Measurements from ENCODE around the gene SHANK1.

DNA sequence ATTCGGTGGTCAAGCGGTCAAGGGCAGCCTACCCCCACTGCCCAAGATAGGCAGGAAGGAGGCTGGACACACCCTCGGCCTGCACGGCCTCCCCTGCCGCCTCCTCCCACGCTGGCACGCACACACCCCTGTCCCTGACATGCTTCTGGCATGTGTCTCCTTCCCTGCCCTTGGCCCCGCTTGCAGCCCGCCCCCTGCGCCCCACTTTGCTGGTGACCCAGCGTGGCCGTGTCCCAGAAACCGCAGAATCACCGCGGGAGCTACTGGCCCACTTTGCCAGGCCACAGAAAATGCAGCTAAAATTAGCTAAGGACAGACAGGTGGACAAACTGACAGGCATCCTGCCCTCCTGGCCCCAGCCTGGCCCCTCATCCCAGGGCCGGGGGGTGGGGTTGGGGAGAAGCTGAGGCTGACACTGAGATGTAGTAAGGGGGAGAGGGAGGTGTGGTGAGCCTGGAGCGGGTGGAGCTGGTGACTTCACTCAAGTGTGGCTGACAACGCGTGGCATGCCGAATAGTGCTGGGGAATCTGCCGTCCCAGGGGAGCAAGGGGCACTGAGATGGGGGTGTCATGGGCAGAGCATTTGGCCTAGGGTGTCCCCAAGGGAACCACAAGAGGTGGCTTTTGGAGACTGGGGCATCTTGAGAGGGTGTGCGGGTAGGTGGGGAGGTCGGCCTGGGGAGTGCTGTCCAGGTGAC lies 2.4 kb downstream of the SHANK1 start:
- TF ChIP-seq, protein P1, sequence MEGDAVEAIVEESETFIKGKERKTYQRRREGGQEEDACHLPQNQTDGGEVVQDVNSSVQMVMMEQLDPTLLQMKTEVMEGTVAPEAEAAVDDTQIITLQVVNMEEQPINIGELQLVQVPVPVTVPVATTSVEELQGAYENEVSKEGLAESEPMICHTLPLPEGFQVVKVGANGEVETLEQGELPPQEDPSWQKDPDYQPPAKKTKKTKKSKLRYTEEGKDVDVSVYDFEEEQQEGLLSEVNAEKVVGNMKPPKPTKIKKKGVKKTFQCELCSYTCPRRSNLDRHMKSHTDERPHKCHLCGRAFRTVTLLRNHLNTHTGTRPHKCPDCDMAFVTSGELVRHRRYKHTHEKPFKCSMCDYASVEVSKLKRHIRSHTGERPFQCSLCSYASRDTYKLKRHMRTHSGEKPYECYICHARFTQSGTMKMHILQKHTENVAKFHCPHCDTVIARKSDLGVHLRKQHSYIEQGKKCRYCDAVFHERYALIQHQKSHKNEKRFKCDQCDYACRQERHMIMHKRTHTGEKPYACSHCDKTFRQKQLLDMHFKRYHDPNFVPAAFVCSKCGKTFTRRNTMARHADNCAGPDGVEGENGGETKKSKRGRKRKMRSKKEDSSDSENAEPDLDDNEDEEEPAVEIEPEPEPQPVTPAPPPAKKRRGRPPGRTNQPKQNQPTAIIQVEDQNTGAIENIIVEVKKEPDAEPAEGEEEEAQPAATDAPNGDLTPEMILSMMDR (IDR thresholded peaks at IDR 0.05): no peak
- TF ChIP-seq EP300 (IDR thresholded peaks at IDR 0.05; ENCODE audit: low read depth) (no peak), POLR2A (IDR thresholded peaks at IDR 0.05) (no peak), POLR2AphosphoS5 (IDR thresholded peaks at IDR 0.05) (no peak)
